H1 (cell line): ENCODE data around the gene SEPTIN1. TPM values are rescaled to one million over a fixed set of nuclear protein-coding genes. Genes with fewer than 3 reads are reported as not detected.

Experiments used
- CEBPB ChIP-seq: IDR thresholded peaks from 2 replicates; pipeline ENCODE4 v1.6.1; 2012; ENCODE audit warnings: low read depth, low read length
- EP300 ChIP-seq, 2 experiments: IDR thresholded peaks; 1 replicate in 1 of 2; 2 replicates in 1 of 2; pipeline ENCODE4 v1.6.1; 2011 to 2012; ENCODE audit warnings: low read depth in 2 of 2, low read length in 2 of 2, mild to moderate bottlenecking in 2 of 2, borderline replicate concordance in 1 of 2, inconsistent platforms in 1 of 2, moderate library complexity in 1 of 2
- HDAC6 ChIP-seq: IDR thresholded peaks from one replicate; pipeline ENCODE4 v1.7.1; 2012; ENCODE audit warnings: low read depth, mild to moderate bottlenecking, inconsistent platforms, low read length, moderate library complexity
- JUN ChIP-seq: IDR thresholded peaks from 2 replicates; pipeline ENCODE4 v1.6.1; 2011; ENCODE audit warnings: low read depth, mild to moderate bottlenecking, improper control_type of control experiment, low read length
- NANOG ChIP-seq: IDR thresholded peaks from 2 replicates; pipeline ENCODE4 v1.6.1; 2011; ENCODE audit warnings: low read length, low read depth, mild to moderate bottlenecking, inconsistent platforms; ENCODE audit not compliant: insufficient read depth, poor library complexity, severe bottlenecking
- SIX5 ChIP-seq: IDR thresholded peaks from 2 replicates; pipeline ENCODE4 v1.6.1; 2011; ENCODE audit warnings: mild to moderate bottlenecking, low read depth, low read length
- SP2 ChIP-seq: IDR thresholded peaks from 2 replicates; pipeline ENCODE4 v1.6.1; 2012; ENCODE audit warnings: mild to moderate bottlenecking, low read length, inconsistent platforms
- TBP ChIP-seq: IDR thresholded peaks from 2 replicates; pipeline ENCODE4 v1.6.1; 2011; ENCODE audit warnings: low read depth, low read length, improper control_type of control experiment
- TCF12 ChIP-seq: IDR thresholded peaks from 2 replicates; pipeline ENCODE4 v1.6.1; 2011; ENCODE audit warnings: low read depth, mild to moderate bottlenecking, low read length
- YY1 ChIP-seq: IDR thresholded peaks from 2 replicates; pipeline ENCODE4 v1.6.1; 2011; ENCODE audit warnings: low read depth, mild to moderate bottlenecking, low read length
- polyA plus RNA-seq, 7 experiments: library from polyadenylated mRNA; depleted of rRNA in 3 of 7; stranded (reverse) in 5 of 7; unstranded in 2 of 7; fragments of >200 nt in 5 of 7; fragments of 200-250 nt in 2 of 7; gene quantifications; 1 replicate in 5 of 7; 2 replicates in 1 of 7; 4 replicates in 1 of 7; pipeline versions ENCODE4 v1.2.1 to v1.2.3, GENCODE V29; 2011 to 2013; ENCODE audit warnings: missing spikeins in 2 of 7, mixed read lengths in 2 of 7
- total RNA-seq: library from RNA; stranded (reverse); fragmentation: NEBNext Ultra II Directional; extraction: Animal tissue kit (Norgen Biotek cat#: 25700); gene quantifications from 2 replicates; pipeline ENCODE4 v1.2.1, GENCODE V29; 2021

The SEPTIN1 gene
- total and polyA plus RNA-seq, 2 of the 8 experiments (the other 6 are each of a cell fraction or from before 2014, with no cell fraction given), result 0.24 to 1.4 TPM

- no peak for TF ChIP-seq EP300 (IDR thresholded peaks at IDR 0.05; ENCODE audit: borderline replicate concordance in 1 of 2, low read depth in 2 of 2, low read length in 2 of 2)
- no peak for TF ChIP-seq JUN
- TF ChIP-seq NANOG, result no peak
- no peak for TF ChIP-seq YY1
- no peak for TF ChIP-seq HDAC6
- TF ChIP-seq SIX5, result no peak
- TF ChIP-seq SP2, result no peak
- TF ChIP-seq TBP, result no peak
- TF ChIP-seq CEBPB, result no peak
- TF ChIP-seq TCF12, result no peak
Observed at GRCh38 chr16:30367349-30368009, 14.9 kb downstream of the SEPTIN1 start (continued).
